Gastrocnemius medialis (tissue), 4 donors: ENCODE data around the gene SPIRE1.

Source experiments
- CTCF ChIP-seq, 5 experiments: fragments of 450-650 bp in 3 of 5; fragments of 200-600 bp in 2 of 5; sonication (generic) in 2 of 5; IDR thresholded peaks in 4 of 5; conservative IDR thresholded peaks in 1 of 5; 1 replicate in 4 of 5; 2 replicates in 1 of 5; pipeline ENCODE4 v1.5.1; 2016 to 2019; ENCODE audit warnings: antibody characterized with exemption in 5 of 5, mild to moderate bottlenecking in 3 of 5, moderate library complexity in 3 of 5
- POLR2A ChIP-seq, 2 donors: fragments of 450-650 bp; IDR thresholded peaks; one replicate each; pipeline ENCODE4 v1.6.1; 2017; ENCODE audit warnings: antibody characterized with exemption in 2 of 2, mild to moderate bottlenecking in 2 of 2, moderate library complexity in 2 of 2

GRCh38 chr18:12421732-12422131 is 236.2 kb downstream of the SPIRE1 start:
- TF ChIP-seq CTCF (IDR thresholded peaks at IDR 0.05 in 4 of 5, conservative IDR thresholded peaks at IDR 0.05 in 1 of 5) (no peak), POLR2A (IDR thresholded peaks at IDR 0.05) (no peak)
